ENCODE results near the gene PTPRG.

PTPRG gene

GRCh38 chr3:62178739-62179600, 617.6 kb downstream of the PTPRG start:
- no peak overlapping the region for H3K4me3 ChIP-seq (ENCODE audit: low read length)
- no peak for TF ChIP-seq CTCF (IDR thresholded peaks at IDR 0.05; ENCODE audit: insufficient read depth, low read depth, low read length, missing control alignments)
- DNase-seq (ENCODE audit: low read depth) = no peak

GRCh38 chr3:62180514-62180913, 619.1 kb downstream of the PTPRG start:
- no peak overlapping the region for H3K4me3 ChIP-seq (ENCODE audit: low read length)
- DNase-seq (ENCODE audit: low read depth) = no peak
- TF ChIP-seq CTCF (IDR thresholded peaks at IDR 0.05; ENCODE audit: insufficient read depth, low read depth, low read length, missing control alignments) = no peak

- TF ChIP-seq CTCF (IDR thresholded peaks at IDR 0.05; ENCODE audit: insufficient read depth, low read depth, low read length, missing control alignments) = no peak
- DNase-seq (ENCODE audit: low read depth) = no peak
- H3K4me3 ChIP-seq (ENCODE audit: low read length) = no peak overlapping the region
Observed at GRCh38 chr3:62183087-62183486, 621.7 kb downstream of the PTPRG start.

- TF ChIP-seq CTCF (IDR thresholded peaks at IDR 0.05; ENCODE audit: insufficient read depth, low read depth, low read length, missing control alignments) = no peak
- H3K4me3 ChIP-seq (ENCODE audit: low read length) = no peak overlapping the region
- peak; percentile 45 for DNase-seq (ENCODE audit: low read depth)
Observed at GRCh38 chr3:62183969-62184368, 622.6 kb downstream of the PTPRG start.

- DNase-seq (ENCODE audit: low read depth) = peak; percentile 29
- no peak for TF ChIP-seq CTCF (IDR thresholded peaks at IDR 0.05; ENCODE audit: insufficient read depth, low read depth, low read length, missing control alignments)
- H3K4me3 ChIP-seq (ENCODE audit: low read length) = no peak overlapping the region
Observed at GRCh38 chr3:62184559-62184958, 623.2 kb downstream of the PTPRG start.

- TF ChIP-seq CTCF (IDR thresholded peaks at IDR 0.05; ENCODE audit: insufficient read depth, low read depth, low read length, missing control alignments) = peak; percentile 51
- DNase-seq (ENCODE audit: low read depth) = peak; percentile 32
Observed at GRCh38 chr3:62187022-62187431, 625.7 kb downstream of the PTPRG start.

More at GRCh38 chr3:62187022-62187431, 625.7 kb downstream of the PTPRG start:
- no peak overlapping the region for H3K4me3 ChIP-seq (ENCODE audit: low read length)
